Measurements from ENCODE around the gene MDM1.

MDM1 gene

GRCh38 chr12:68331869-68332727 lies at the start of gene MDM1:
Gene MDM1, minus strand, starts transcription at chr12:68332362. Its CDS starts 117 bp downstream, at chr12:68332245.
- peak; percentile 92 to 96 for DNase-seq (ENCODE audit: low read depth in 2 of 2)

- DNase-seq (ENCODE audit: low read depth in 2 of 2), result no peak
These were observed 49.5 kb upstream of the MDM1 start for GRCh38 chr12:68381476-68382219.

GRCh38 chr12:68378872-68379606 lies 46.9 kb upstream of the MDM1 start:
- no peak for DNase-seq (ENCODE audit: low read depth in 2 of 2)

- DNase-seq (ENCODE audit: low read depth in 2 of 2), result no peak
These were observed 45.7 kb upstream of the MDM1 start for GRCh38 chr12:68377881-68378280.

GRCh38 chr12:68376901-68377300 lies 44.7 kb upstream of the MDM1 start:
- DNase-seq (ENCODE audit: low read depth in 2 of 2), result no peak

GRCh38 chr12:68375756-68376695 lies 43.9 kb upstream of the MDM1 start:
- no peak for DNase-seq (ENCODE audit: low read depth in 2 of 2)

- DNase-seq (ENCODE audit: low read depth in 2 of 2), result peak in 1 of 2 donors; percentile 35
These were observed 42.3 kb upstream of the MDM1 start for GRCh38 chr12:68374307-68374982.

- DNase-seq (ENCODE audit: low read depth in 2 of 2), result no peak
These were observed 38.5 kb upstream of the MDM1 start for GRCh38 chr12:68370667-68371066.

GRCh38 chr12:68370006-68370590 lies 37.9 kb upstream of the MDM1 start:
- no peak for DNase-seq (ENCODE audit: low read depth in 2 of 2)

GRCh38 chr12:68368327-68368726 lies 36.2 kb upstream of the MDM1 start:
- no peak for DNase-seq (ENCODE audit: low read depth in 2 of 2)

GRCh38 chr12:68367903-68368302 lies 35.7 kb upstream of the MDM1 start:
- DNase-seq (ENCODE audit: low read depth in 2 of 2), result no peak

- DNase-seq (ENCODE audit: low read depth in 2 of 2), result no peak
These were observed 35.0 kb upstream of the MDM1 start for GRCh38 chr12:68367116-68367515.

- peak; percentile 68 to 76 for DNase-seq (ENCODE audit: low read depth in 2 of 2)
These were observed 32.9 kb upstream of the MDM1 start for GRCh38 chr12:68364893-68365725.

- DNase-seq (ENCODE audit: low read depth in 2 of 2), result no peak
These were observed 32.2 kb upstream of the MDM1 start for GRCh38 chr12:68364328-68364727.

- DNase-seq (ENCODE audit: low read depth in 2 of 2), result no peak
These were observed 29.8 kb upstream of the MDM1 start for GRCh38 chr12:68361953-68362352.

- DNase-seq (ENCODE audit: low read depth in 2 of 2), result no peak
These were observed 27.5 kb upstream of the MDM1 start for GRCh38 chr12:68359674-68360073.

- peak; percentile 27 to 50 for DNase-seq (ENCODE audit: low read depth in 2 of 2)
These were observed 26.6 kb upstream of the MDM1 start for GRCh38 chr12:68358532-68359485.

GRCh38 chr12:68356986-68357385 lies 24.8 kb upstream of the MDM1 start:
- DNase-seq (ENCODE audit: low read depth in 2 of 2), result no peak
